Measurements from ENCODE around the gene TCF15. TPM values are rescaled to one million over a fixed set of nuclear protein-coding genes. Genes with fewer than 3 reads are reported as not detected.

Gene TCF15
- total and polyA plus RNA-seq, 4 donors, result 0.58 to 1.0 TPM; not detected in 2

GRCh38 chr20:609371-609964 is 641 bp downstream of the TCF15 start:
- no peaks in the 10 kb centered on the region for H3K4me1 ChIP-seq (ENCODE audit: control insufficient read depth in 1 of 2, insufficient read depth in 2 of 2, low read length in 2 of 2)
- peaks cover 0 to 2% of the 10 kb centered on the region in 2 donors for H3K27me3 ChIP-seq (ENCODE audit: control insufficient read depth in 1 of 2, insufficient read depth in 2 of 2, low read length in 1 of 2)
- DNase-seq (no peak), ATAC-seq (ENCODE audit: low FRiP score) (no peak)
- no peak overlapping the region for H3K27ac ChIP-seq (ENCODE audit: low read depth in 1 of 2, low read length in 2 of 2)
- no peak overlapping the region for H3K4me3 ChIP-seq (ENCODE audit: low read length in 2 of 2)
- H3K9me3 ChIP-seq (ENCODE audit: control insufficient read depth, low read length), result no peaks in the 10 kb centered on the region
- H3K36me3 ChIP-seq (ENCODE audit: control insufficient read depth in 1 of 2, insufficient read depth in 2 of 2, low read length in 1 of 2), result no peaks in the 10 kb centered on the region
- intact Hi-C loops (cut with DNase I), result no loop called here
- 7 to 8% methylated on average over 53 of the region's 54 CpGs for WGBS, 2 donors

GRCh38 chr20:608970-609369 is 1.1 kb downstream of the TCF15 start:
- 84% methylated on average over 8 of the region's 8 CpGs for WGBS, 2 donors
- no peaks in the 10 kb centered on the region for H3K9me3 ChIP-seq (ENCODE audit: control insufficient read depth, low read length)
- no peaks in the 10 kb centered on the region for H3K4me1 ChIP-seq (ENCODE audit: control insufficient read depth in 1 of 2, insufficient read depth in 2 of 2, low read length in 2 of 2)
- intact Hi-C loops (cut with DNase I), result no loop called here
- H3K27ac ChIP-seq (ENCODE audit: low read depth in 1 of 2, low read length in 2 of 2), result no peak overlapping the region
- ATAC-seq (ENCODE audit: low FRiP score) (no peak), DNase-seq (no peak)
- H3K27me3 ChIP-seq (ENCODE audit: control insufficient read depth in 1 of 2, insufficient read depth in 2 of 2, low read length in 1 of 2), result peaks cover 0 to 2% of the 10 kb centered on the region in 2 donors
- no peak overlapping the region for H3K4me3 ChIP-seq (ENCODE audit: low read length in 2 of 2)
- H3K36me3 ChIP-seq (ENCODE audit: control insufficient read depth in 1 of 2, insufficient read depth in 2 of 2, low read length in 1 of 2), result no peaks in the 10 kb centered on the region

- H3K4me3 ChIP-seq (ENCODE audit: low read length in 2 of 2), result no peak overlapping the region
- H3K9me3 ChIP-seq (ENCODE audit: control insufficient read depth, low read length), result no peaks in the 10 kb centered on the region
- intact Hi-C loops (cut with DNase I), result no loop called here
- H3K27me3 ChIP-seq (ENCODE audit: control insufficient read depth in 1 of 2, insufficient read depth in 2 of 2, low read length in 1 of 2), result peaks cover 0 to 2% of the 10 kb centered on the region in 2 donors
- ATAC-seq (ENCODE audit: low FRiP score) (no peak), DNase-seq (no peak)
- no peaks in the 10 kb centered on the region for H3K4me1 ChIP-seq (ENCODE audit: control insufficient read depth in 1 of 2, insufficient read depth in 2 of 2, low read length in 2 of 2)
- 84 to 90% methylated on average over 6 of the region's 6 CpGs for WGBS, 2 donors
- H3K27ac ChIP-seq (ENCODE audit: low read depth in 1 of 2, low read length in 2 of 2), result no peak overlapping the region
- no peaks in the 10 kb centered on the region for H3K36me3 ChIP-seq (ENCODE audit: control insufficient read depth in 1 of 2, insufficient read depth in 2 of 2, low read length in 1 of 2)
Measured at GRCh38 chr20:607476-607875, 2.6 kb downstream of the TCF15 start.

GRCh38 chr20:605237-605636 is 4.9 kb downstream of the TCF15 start:
- ATAC-seq (ENCODE audit: low FRiP score) (no peak), DNase-seq (no peak)
- peaks cover 0 to 2% of the 10 kb centered on the region in 2 donors for H3K27me3 ChIP-seq (ENCODE audit: control insufficient read depth in 1 of 2, insufficient read depth in 2 of 2, low read length in 1 of 2)
- H3K4me1 ChIP-seq (ENCODE audit: control insufficient read depth in 1 of 2, insufficient read depth in 2 of 2, low read length in 2 of 2), result no peaks in the 10 kb centered on the region
- WGBS, 2 donors, result 73 to 76% methylated on average over 5 of the region's 5 CpGs
- H3K36me3 ChIP-seq (ENCODE audit: control insufficient read depth in 1 of 2, insufficient read depth in 2 of 2, low read length in 1 of 2), result no peaks in the 10 kb centered on the region
- H3K9me3 ChIP-seq (ENCODE audit: control insufficient read depth, low read length), result no peaks in the 10 kb centered on the region
- H3K27ac ChIP-seq (ENCODE audit: low read depth in 1 of 2, low read length in 2 of 2), result no peak overlapping the region
- intact Hi-C loops (cut with DNase I), result no loop called here
- no peak overlapping the region for H3K4me3 ChIP-seq (ENCODE audit: low read length in 2 of 2)

- Histone ChIP-seq H3K4me1 (ENCODE audit: control insufficient read depth in 1 of 2, insufficient read depth in 2 of 2, low read length in 2 of 2) (no peaks in the 10 kb centered on the region), H3K27me3 (ENCODE audit: control insufficient read depth in 1 of 2, insufficient read depth in 2 of 2, low read length in 1 of 2) (no peaks in the 10 kb centered on the region), H3K27ac (ENCODE audit: low read depth in 1 of 2, low read length in 2 of 2) (no peak overlapping the region), H3K36me3 (ENCODE audit: control insufficient read depth in 1 of 2, insufficient read depth in 2 of 2, low read length in 1 of 2) (no peaks in the 10 kb centered on the region), H3K4me3 (ENCODE audit: low read length in 2 of 2) (no peak overlapping the region), H3K9me3 (ENCODE audit: control insufficient read depth, low read length) (no peaks in the 10 kb centered on the region)
- WGBS, 2 donors, result 77 to 81% methylated on average over 8 of the region's 8 CpGs
- no peak for ATAC-seq (ENCODE audit: low FRiP score)
- DNase-seq, result no peak
- intact Hi-C loops (cut with DNase I), result no loop called here
Measured at GRCh38 chr20:603116-603640, 6.9 kb downstream of the TCF15 start.

GRCh38 chr20:602111-602970 is 7.8 kb downstream of the TCF15 start:
- 75 to 76% methylated on average over 8 of the region's 8 CpGs for WGBS, 2 donors
- Histone ChIP-seq H3K27me3 (ENCODE audit: control insufficient read depth in 1 of 2, insufficient read depth in 2 of 2, low read length in 1 of 2) (no peaks in the 10 kb centered on the region), H3K9me3 (ENCODE audit: control insufficient read depth, low read length) (no peaks in the 10 kb centered on the region), H3K4me1 (ENCODE audit: control insufficient read depth in 1 of 2, insufficient read depth in 2 of 2, low read length in 2 of 2) (no peaks in the 10 kb centered on the region), H3K27ac (ENCODE audit: low read depth in 1 of 2, low read length in 2 of 2) (no peak overlapping the region), H3K36me3 (ENCODE audit: control insufficient read depth in 1 of 2, insufficient read depth in 2 of 2, low read length in 1 of 2) (no peaks in the 10 kb centered on the region), H3K4me3 (ENCODE audit: low read length in 2 of 2) (no peak overlapping the region)
- no peak for DNase-seq
- ATAC-seq (ENCODE audit: low FRiP score), result no peak
- intact Hi-C loops (cut with DNase I), result no loop called here

GRCh38 chr20:600736-601135 is 9.4 kb downstream of the TCF15 start:
- Histone ChIP-seq H3K4me1 (ENCODE audit: control insufficient read depth in 1 of 2, insufficient read depth in 2 of 2, low read length in 2 of 2) (no peaks in the 10 kb centered on the region), H3K27ac (ENCODE audit: low read depth in 1 of 2, low read length in 2 of 2) (no peak overlapping the region), H3K9me3 (ENCODE audit: control insufficient read depth, low read length) (no peaks in the 10 kb centered on the region), H3K36me3 (ENCODE audit: control insufficient read depth in 1 of 2, insufficient read depth in 2 of 2, low read length in 1 of 2) (no peaks in the 10 kb centered on the region), H3K4me3 (ENCODE audit: low read length in 2 of 2) (no peak overlapping the region), H3K27me3 (ENCODE audit: control insufficient read depth in 1 of 2, insufficient read depth in 2 of 2, low read length in 1 of 2) (no peaks in the 10 kb centered on the region)
- 91 to 94% methylated on average over 6 of the region's 6 CpGs for WGBS, 2 donors
- intact Hi-C loops (cut with DNase I), result no loop called here
- DNase-seq, result no peak
- no peak for ATAC-seq (ENCODE audit: low FRiP score)

GRCh38 chr20:600141-600540 is 10.0 kb downstream of the TCF15 start:
- intact Hi-C loops (cut with DNase I), result no loop called here
- no peaks in the 10 kb centered on the region for H3K4me1 ChIP-seq (ENCODE audit: control insufficient read depth in 1 of 2, insufficient read depth in 2 of 2, low read length in 2 of 2)
- no peak overlapping the region for H3K4me3 ChIP-seq (ENCODE audit: low read length in 2 of 2)
- no peak for ATAC-seq (ENCODE audit: low FRiP score)
- no peak overlapping the region for H3K27ac ChIP-seq (ENCODE audit: low read depth in 1 of 2, low read length in 2 of 2)
- no peaks in the 10 kb centered on the region for H3K36me3 ChIP-seq (ENCODE audit: control insufficient read depth in 1 of 2, insufficient read depth in 2 of 2, low read length in 1 of 2)
- no peak for DNase-seq
- no peaks in the 10 kb centered on the region for H3K9me3 ChIP-seq (ENCODE audit: control insufficient read depth, low read length)
- WGBS, 2 donors, result 94 to 95% methylated on average over 2 of the region's 2 CpGs
- no peaks in the 10 kb centered on the region for H3K27me3 ChIP-seq (ENCODE audit: control insufficient read depth in 1 of 2, insufficient read depth in 2 of 2, low read length in 1 of 2)

Data from aorta (tissue), 5 donors.